ENCODE results near the gene RNGTT. TPM values are rescaled to one million over a fixed set of nuclear protein-coding genes. Genes with fewer than 3 reads are reported as not detected.

RNGTT gene
- total RNA-seq, 2 donors from 2014 or later: 7.5 to 11.3 TPM

GRCh38 chr6:88680654-88681053, 282.8 kb downstream of the RNGTT start:
- Histone ChIP-seq H3K4me3 (no peak overlapping the region), H3K27ac (no peak overlapping the region), H3K27me3 (no peaks in the 10 kb centered on the region), H3K9me3 (no peaks in the 10 kb centered on the region), H3K4me1 (no peaks in the 10 kb centered on the region), H3K36me3 (no peaks in the 10 kb centered on the region)
- DNase-seq (ENCODE audit: low spot score): no peak
- TF ChIP-seq, protein P1, sequence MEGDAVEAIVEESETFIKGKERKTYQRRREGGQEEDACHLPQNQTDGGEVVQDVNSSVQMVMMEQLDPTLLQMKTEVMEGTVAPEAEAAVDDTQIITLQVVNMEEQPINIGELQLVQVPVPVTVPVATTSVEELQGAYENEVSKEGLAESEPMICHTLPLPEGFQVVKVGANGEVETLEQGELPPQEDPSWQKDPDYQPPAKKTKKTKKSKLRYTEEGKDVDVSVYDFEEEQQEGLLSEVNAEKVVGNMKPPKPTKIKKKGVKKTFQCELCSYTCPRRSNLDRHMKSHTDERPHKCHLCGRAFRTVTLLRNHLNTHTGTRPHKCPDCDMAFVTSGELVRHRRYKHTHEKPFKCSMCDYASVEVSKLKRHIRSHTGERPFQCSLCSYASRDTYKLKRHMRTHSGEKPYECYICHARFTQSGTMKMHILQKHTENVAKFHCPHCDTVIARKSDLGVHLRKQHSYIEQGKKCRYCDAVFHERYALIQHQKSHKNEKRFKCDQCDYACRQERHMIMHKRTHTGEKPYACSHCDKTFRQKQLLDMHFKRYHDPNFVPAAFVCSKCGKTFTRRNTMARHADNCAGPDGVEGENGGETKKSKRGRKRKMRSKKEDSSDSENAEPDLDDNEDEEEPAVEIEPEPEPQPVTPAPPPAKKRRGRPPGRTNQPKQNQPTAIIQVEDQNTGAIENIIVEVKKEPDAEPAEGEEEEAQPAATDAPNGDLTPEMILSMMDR (IDR thresholded peaks at IDR 0.05): no peak

DNA sequence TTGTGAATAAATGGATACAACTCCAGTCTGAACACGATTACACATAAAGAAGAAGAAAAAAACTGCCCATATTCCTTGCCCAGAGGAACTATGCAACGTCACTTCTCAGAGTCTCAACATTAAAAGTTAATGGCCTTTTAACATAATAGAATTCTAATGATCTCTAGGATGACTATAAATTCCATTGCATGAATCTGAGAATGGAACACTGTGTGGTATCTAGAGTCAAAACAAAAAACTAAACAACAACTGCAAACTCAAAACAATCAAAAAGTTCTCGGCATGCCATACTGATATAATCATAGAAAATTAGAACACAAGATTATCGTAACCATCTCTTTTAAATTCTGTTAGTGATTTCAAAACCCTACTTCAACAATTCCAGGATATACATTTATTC, 283.6 kb downstream of the RNGTT start:
- no peaks in the 10 kb centered on the region for H3K4me1 ChIP-seq
- no peak for DNase-seq (ENCODE audit: low spot score)
- H3K36me3 ChIP-seq: no peaks in the 10 kb centered on the region
- TF ChIP-seq, protein P1 (IDR thresholded peaks at IDR 0.05): no peak
- no peak overlapping the region for H3K4me3 ChIP-seq
- H3K27ac ChIP-seq: no peak overlapping the region
- H3K9me3 ChIP-seq: no peaks in the 10 kb centered on the region
- H3K27me3 ChIP-seq: no peaks in the 10 kb centered on the region

DNA sequence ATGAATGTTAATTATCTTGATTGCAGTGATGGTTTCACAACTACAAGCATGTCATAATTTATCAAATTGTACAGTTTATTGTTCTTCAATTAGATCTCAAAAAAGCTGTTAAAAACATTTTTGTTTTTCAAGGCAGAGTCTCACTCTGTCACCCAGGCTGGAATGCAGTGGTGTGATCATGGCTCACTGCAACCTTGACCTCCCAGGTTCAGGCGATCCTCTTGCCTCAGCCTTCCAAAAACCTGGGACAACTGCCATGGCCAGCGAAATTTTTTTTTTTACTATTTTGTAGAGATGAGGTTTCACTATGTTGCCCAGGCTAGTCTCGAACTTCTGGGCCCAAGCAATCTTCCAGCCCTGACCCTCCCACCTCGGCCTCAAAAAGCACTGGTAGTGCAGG, 286.1 kb downstream of the RNGTT start:
- Histone ChIP-seq H3K27ac (no peak overlapping the region), H3K4me3 (no peak overlapping the region), H3K9me3 (no peaks in the 10 kb centered on the region), H3K27me3 (no peaks in the 10 kb centered on the region), H3K36me3 (no peaks in the 10 kb centered on the region), H3K4me1 (no peaks in the 10 kb centered on the region)
- TF ChIP-seq, protein P1 (IDR thresholded peaks at IDR 0.05): no peak
- no peak for DNase-seq (ENCODE audit: low spot score)

- Histone ChIP-seq H3K4me1 (no peaks in the 10 kb centered on the region), H3K27ac (no peak overlapping the region), H3K9me3 (peaks cover 0 to 27% of the 10 kb centered on the region in 2 donors), H3K27me3 (no peaks in the 10 kb centered on the region), H3K4me3 (no peak overlapping the region), H3K36me3 (no peaks in the 10 kb centered on the region)
- TF ChIP-seq, protein P1 (IDR thresholded peaks at IDR 0.05): no peak
- DNase-seq (ENCODE audit: low spot score): no peak
These were observed 291.8 kb downstream of the RNGTT start for GRCh38 chr6:88671624-88672023.

DNA sequence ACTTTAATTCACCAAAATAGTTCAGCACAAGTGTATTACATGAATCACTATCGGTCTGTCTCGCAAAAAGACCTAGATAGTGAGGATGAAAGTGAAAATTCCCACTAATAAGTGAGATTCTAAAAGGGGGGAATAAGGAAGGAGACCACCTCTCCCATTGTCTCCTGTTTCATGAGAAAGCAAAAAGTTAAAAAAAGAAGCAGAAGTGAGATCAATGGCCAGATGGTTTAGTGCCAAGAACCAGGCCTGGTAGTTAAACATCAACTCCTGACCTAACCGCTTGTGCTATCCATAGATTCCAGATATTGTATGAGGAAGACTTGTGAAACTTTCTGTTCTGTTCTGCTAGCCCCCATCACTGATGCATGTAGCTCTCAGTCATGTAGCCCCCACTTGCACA, 293.0 kb downstream of the RNGTT start:
- peaks cover 0 to 27% of the 10 kb centered on the region in 2 donors for H3K9me3 ChIP-seq
- no peaks in the 10 kb centered on the region for H3K4me1 ChIP-seq
- no peak overlapping the region for H3K4me3 ChIP-seq
- no peak for DNase-seq (ENCODE audit: low spot score)
- no peaks in the 10 kb centered on the region for H3K27me3 ChIP-seq
- H3K36me3 ChIP-seq: no peaks in the 10 kb centered on the region
- H3K27ac ChIP-seq: no peak overlapping the region
- TF ChIP-seq, protein P1 (IDR thresholded peaks at IDR 0.05): no peak

DNA sequence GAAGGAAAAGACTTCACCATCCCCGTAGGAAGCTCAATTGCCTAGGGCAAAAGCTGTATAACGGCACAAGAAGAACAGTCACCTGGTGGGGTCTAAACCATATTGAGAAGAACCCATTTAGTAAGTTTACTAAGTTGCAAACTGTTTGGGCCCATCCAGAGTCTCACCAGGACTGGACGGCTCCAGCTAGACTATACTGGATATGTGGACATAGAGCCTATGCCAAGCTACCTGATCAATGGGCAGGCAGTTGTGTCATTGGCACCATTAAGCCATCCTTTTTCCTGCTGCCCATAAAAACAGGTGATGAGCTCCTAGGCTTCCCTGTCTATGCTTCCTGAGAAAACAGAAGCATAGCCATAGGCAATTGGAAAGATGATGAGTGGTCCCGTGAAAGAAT, 293.9 kb downstream of the RNGTT start:
- DNase-seq (ENCODE audit: low spot score): no peak
- Histone ChIP-seq H3K27me3 (no peaks in the 10 kb centered on the region), H3K36me3 (no peaks in the 10 kb centered on the region), H3K4me1 (no peaks in the 10 kb centered on the region), H3K27ac (no peak overlapping the region), H3K4me3 (no peak overlapping the region), H3K9me3 (peaks cover 0 to 27% of the 10 kb centered on the region in 2 donors)
- TF ChIP-seq, protein P1 (IDR thresholded peaks at IDR 0.05): no peak
